GM18867 (cell line): Measurements from ENCODE around the gene TAF3.
A peak's percentile ranks its signal among the peaks of the same experiment; 100 is the strongest.

Experiments
- ATAC-seq: cut with Tn5 transposase; IDR thresholded peaks from one replicate; pipeline ENCODE4 v1.9.1; 2021; ENCODE audit warnings: mild to moderate bottlenecking, moderate library complexity; ENCODE audit not compliant: unreplicated experiment

The TAF3 gene

GRCh38 chr10:7866176-7866575 lies 47.9 kb downstream of the TAF3 start:
- no peak for ATAC-seq

GRCh38 chr10:7872041-7872442 lies 53.7 kb downstream of the TAF3 start:
- ATAC-seq, result no peak

GRCh38 chr10:7874864-7875263 lies 56.6 kb downstream of the TAF3 start:
- no peak for ATAC-seq

GRCh38 chr10:7876541-7877127 lies 58.3 kb downstream of the TAF3 start:
- ATAC-seq, result no peak

GRCh38 chr10:7881119-7881518 lies 62.8 kb downstream of the TAF3 start:
- ATAC-seq, result no peak

GRCh38 chr10:7886056-7886455 lies 67.8 kb downstream of the TAF3 start:
- no peak for ATAC-seq

- ATAC-seq, result no peak
Observed at GRCh38 chr10:7887174-7887816, 69.0 kb downstream of the TAF3 start.

GRCh38 chr10:7889947-7890542 lies 71.7 kb downstream of the TAF3 start:
- peak; percentile 42 for ATAC-seq

GRCh38 chr10:7890781-7891180 lies 72.5 kb downstream of the TAF3 start:
- ATAC-seq, result no peak

GRCh38 chr10:7891634-7892033 lies 73.3 kb downstream of the TAF3 start:
- no peak for ATAC-seq

GRCh38 chr10:7892146-7892545 lies 73.8 kb downstream of the TAF3 start:
- ATAC-seq, result no peak

GRCh38 chr10:7895699-7896090 lies 77.4 kb downstream of the TAF3 start:
- ATAC-seq, result no peak

- no peak for ATAC-seq
Observed at GRCh38 chr10:7896297-7896696, 78.0 kb downstream of the TAF3 start.

- no peak for ATAC-seq
Observed at GRCh38 chr10:7901256-7901655, 83.0 kb downstream of the TAF3 start.

GRCh38 chr10:7902413-7902812 lies 84.1 kb downstream of the TAF3 start:
- ATAC-seq, result no peak

GRCh38 chr10:7903851-7904250 lies 85.5 kb downstream of the TAF3 start:
- ATAC-seq, result no peak

- no peak for ATAC-seq
Observed at GRCh38 chr10:7906128-7906527, 87.8 kb downstream of the TAF3 start.

- no peak for ATAC-seq
Observed at GRCh38 chr10:7908541-7909210, 90.4 kb downstream of the TAF3 start.

- no peak for ATAC-seq
Observed at GRCh38 chr10:7913126-7913872, 95.0 kb downstream of the TAF3 start.

- no peak for ATAC-seq
Observed at GRCh38 chr10:7915923-7916536, 97.7 kb downstream of the TAF3 start.

GRCh38 chr10:7917736-7918135 lies 99.4 kb downstream of the TAF3 start:
- no peak for ATAC-seq
